Hepatocyte (in vitro differentiated cells): ENCODE results near the gene CFAP69.

Experiments used
- CTCF ChIP-seq: fragments of 200-600 bp; sonication (generic); IDR thresholded peaks from 2 replicates; pipeline ENCODE4 v1.5.1; 2016; ENCODE audit warnings: antibody characterized with exemption, mild to moderate bottlenecking; ENCODE audit not compliant: poor library complexity
- EZH2 ChIP-seq: fragments of 200-600 bp; sonication (generic); IDR thresholded peaks from 2 replicates; pipeline ENCODE4 v1.6.1; 2016; ENCODE audit warnings: antibody characterized with exemption, mild to moderate bottlenecking, borderline replicate concordance
- EZH2phosphoT487 ChIP-seq: fragments of 200-600 bp; sonication (generic); IDR thresholded peaks from one replicate; pipeline ENCODE4 v1.6.1; 2018; ENCODE audit warnings: antibody characterized with exemption, mild to moderate bottlenecking, low read depth, moderate library complexity; ENCODE audit not compliant: unreplicated experiment, severe bottlenecking

GRCh38 chr7:90230834-90231233, 14.1 kb upstream of the CFAP69 start:
- no peak for TF ChIP-seq CTCF
- no peak for TF ChIP-seq EZH2
- no peak for TF ChIP-seq EZH2phosphoT487
